Heart right ventricle (tissue), 16 donors: Measurements from ENCODE around the gene PRKCSH. TPM values are rescaled to one million over a fixed set of nuclear protein-coding genes. Genes with fewer than 3 reads are reported as not detected.

Source experiments
- ATAC-seq, 8 donors: fragments of 200-7000 bp; cut with Tn5 transposase; one replicate each; pipeline ENCODE4 v1.9.1; 2020; ENCODE audit warnings: mild to moderate bottlenecking in 8 of 8, moderate library complexity in 8 of 8, moderate number of reproducible peaks in 1 of 8
- DNase-seq, 2 donors: peaks; one replicate each; pipeline ENCODE4 v3.0.0-alpha.2; 2020
- H3K27ac ChIP-seq, 10 donors: fragments of 200-600 bp; sonication (generic) in 2 of 10; one replicate each; pipeline versions ENCODE4 v1.5.0 to v1.8.0; 2020 to 2022; ENCODE audit warnings: mild to moderate bottlenecking in 3 of 10
- H3K27me3 ChIP-seq, 7 donors: fragments of 200-600 bp; one replicate each; pipeline ENCODE4 v1.8.0; 2021 to 2022; ENCODE audit warnings: mild to moderate bottlenecking in 2 of 7
- H3K36me3 ChIP-seq, 9 donors: fragments of 200-600 bp; sonication (generic) in 1 of 9; one replicate each; pipeline versions ENCODE4 v1.5.0 to v1.8.0; 2020 to 2022; ENCODE audit warnings: mild to moderate bottlenecking in 2 of 9
- H3K4me1 ChIP-seq, 9 donors: fragments of 200-600 bp; sonication (generic) in 1 of 9; one replicate each; pipeline versions ENCODE4 v1.5.0 to v1.8.0; 2020 to 2022; ENCODE audit warnings: mild to moderate bottlenecking in 4 of 9
- H3K4me3 ChIP-seq, 10 donors: fragments of 200-600 bp; sonication (generic) in 2 of 10; one replicate each; pipeline versions ENCODE4 v1.5.0 to v1.8.0; 2020 to 2022; ENCODE audit warnings: mild to moderate bottlenecking in 7 of 10, moderate library complexity in 2 of 10
- H3K9me3 ChIP-seq, 11 donors: fragments of 200-600 bp in 10 of 11; sonication (generic) in 2 of 11; one replicate each; pipeline versions ENCODE4 v1.5.0 to v1.8.0; 2013 to 2022; ENCODE audit warnings: mild to moderate bottlenecking in 2 of 11, control low read depth in 1 of 11, moderate library complexity in 1 of 11
- WGBS, 2 donors: extraction: QIAGEN DNeasy Blood & Tissue Kit; methylation state at CpG; one replicate each; pipeline ENCODE4 v1.1.7; 2013; ENCODE audit warnings: inconsistent platforms in 1 of 2; 5-methylcytosine and 5-hydroxymethylcytosine counted together
- intact Hi-C, 10 donors: fragments of 100-400 bp; cut with DNase I; formaldehyde crosslinking; loops; one replicate each; pipeline versions ENCODE4 v1.11.1 to v1.14.2; 2022
- polyA plus RNA-seq, 2 donors: library from polyadenylated mRNA; stranded (reverse); fragments of 200-250 nt; gene quantifications; one replicate each; pipeline ENCODE4 v1.2.3, GENCODE V29; 2013
- total RNA-seq, 10 donors: library from RNA; stranded (reverse); fragmentation: NEBNext Ultra II Directional in 3 of 10; extraction: Animal tissue kit (Norgen Biotek cat#: 25700) in 3 of 10; gene quantifications; one replicate each; pipeline versions ENCODE4 v1.2.1 to v1.2.4, GENCODE V29; 2021 to 2023
- TF ChIP-seq, protein P1 (sequence below), 9 donors: fragments of 200-600 bp; sonication (generic) in 2 of 9; IDR thresholded peaks; one replicate each; pipeline versions ENCODE4 v1.5.0 to v1.8.0; 2021 to 2022; ENCODE audit warnings: antibody characterized with exemption in 9 of 9, mild to moderate bottlenecking in 5 of 9, moderate library complexity in 1 of 9
- donor health status: Arrhythmogenic right ventricular cardiomyopathy.
- donor health status: ischemic (EF 13 %, LVEDD 7.1; RV severe dilation, severe dysfunction).
- donor health status: healthy with polysubstance abuse.
- donor health status: DM: no; HTN: yes; CAD: no.
- donor health status: DM: no; HTN: no; CAD: no.
- donor health status: ischemic (EF 25% LVEDD 6.9; RV normal size, moderate dysfunction).
- donor health status: ischemic (EF 25% LVEDD 5.7; RV mildly dilated, moderate dysfunction).
- donor health status: healthy.
- donor health status: DM: yes; HTN: yes; CAD: no.
- donor health status: Ischemic cardiomyopathy.
- donor health status: ischemic (EF 35%, LVEDD 5.7; RV mildly dilated, moderate dysfunction).
- donor health status: nonischemic (EF 11% LVEDD 7.7; RV severe dilation, severe dysfunction).
- donor health status: DM: yes; HTN: yes; CAD: no.
- donor health status: PGD.
- donor health status: ischemic (EF 29% LVEDD 5.4; RV normal size, mild dysfunction).
- donor health status: nonischemic (EF 23%, LVEDD 6.1; RV moderate dilation, normal function).

The PRKCSH gene
- total and polyA plus RNA-seq, 12 donors = 84.3 to 177 (median 116) TPM

DNA sequence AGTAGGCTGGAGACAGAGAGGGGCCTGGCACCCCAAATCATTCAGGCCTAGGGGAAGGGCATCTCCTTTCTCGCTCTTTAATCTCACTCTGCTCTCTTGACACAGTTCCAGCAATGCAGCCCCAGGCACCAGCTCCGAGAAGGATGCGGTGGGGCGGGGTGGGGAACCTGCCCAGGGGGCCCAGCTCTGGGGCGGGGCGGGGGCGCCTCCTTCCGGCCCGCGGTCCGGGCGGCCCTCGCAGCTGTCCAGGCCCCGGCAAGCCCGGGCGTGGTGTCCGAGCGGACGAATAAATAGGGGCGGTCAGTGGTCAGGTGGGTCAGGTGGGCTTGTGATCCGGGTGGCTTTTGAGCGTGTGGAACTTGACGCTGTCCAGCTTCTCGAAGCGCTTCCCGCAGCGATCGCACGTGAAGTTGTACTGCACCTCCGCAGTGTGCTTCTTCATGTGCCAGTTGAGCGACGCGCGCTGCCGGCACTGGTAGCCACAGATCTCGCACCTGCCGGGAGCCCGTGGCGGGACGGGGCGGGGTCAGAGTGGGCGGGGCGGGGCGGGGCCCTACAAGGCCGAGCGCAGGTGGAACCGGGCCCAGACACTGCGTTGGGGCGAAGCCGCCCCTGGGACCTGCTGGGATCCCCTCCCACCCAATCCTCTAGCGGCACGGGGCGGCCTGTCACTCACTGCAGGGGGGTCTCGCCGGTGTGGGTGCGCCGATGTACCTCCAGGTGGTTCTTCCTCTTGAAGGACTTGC is 48.1 kb downstream of the PRKCSH start:
- TF ChIP-seq, protein P1, sequence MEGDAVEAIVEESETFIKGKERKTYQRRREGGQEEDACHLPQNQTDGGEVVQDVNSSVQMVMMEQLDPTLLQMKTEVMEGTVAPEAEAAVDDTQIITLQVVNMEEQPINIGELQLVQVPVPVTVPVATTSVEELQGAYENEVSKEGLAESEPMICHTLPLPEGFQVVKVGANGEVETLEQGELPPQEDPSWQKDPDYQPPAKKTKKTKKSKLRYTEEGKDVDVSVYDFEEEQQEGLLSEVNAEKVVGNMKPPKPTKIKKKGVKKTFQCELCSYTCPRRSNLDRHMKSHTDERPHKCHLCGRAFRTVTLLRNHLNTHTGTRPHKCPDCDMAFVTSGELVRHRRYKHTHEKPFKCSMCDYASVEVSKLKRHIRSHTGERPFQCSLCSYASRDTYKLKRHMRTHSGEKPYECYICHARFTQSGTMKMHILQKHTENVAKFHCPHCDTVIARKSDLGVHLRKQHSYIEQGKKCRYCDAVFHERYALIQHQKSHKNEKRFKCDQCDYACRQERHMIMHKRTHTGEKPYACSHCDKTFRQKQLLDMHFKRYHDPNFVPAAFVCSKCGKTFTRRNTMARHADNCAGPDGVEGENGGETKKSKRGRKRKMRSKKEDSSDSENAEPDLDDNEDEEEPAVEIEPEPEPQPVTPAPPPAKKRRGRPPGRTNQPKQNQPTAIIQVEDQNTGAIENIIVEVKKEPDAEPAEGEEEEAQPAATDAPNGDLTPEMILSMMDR (IDR thresholded peaks at IDR 0.05) = no peak
- DNase-seq (no peak), ATAC-seq (no peak)
- intact Hi-C loops = loop anchor here in 7 of 10 donors (5.0 to 10.0 kb wide), 4 partner anchors 101 to 196 kb away; partner anchors contain the start of genes TSPAN16 (in 3 of the 7) and EPOR (in 1 of the 7)
- WGBS, 2 donors = 69 to 72% methylated on average over 55 to 57 of the region's 57 CpGs
- H3K9me3 ChIP-seq = no peaks in the 10 kb centered on the region
- H3K27ac ChIP-seq = no peak overlapping the region
- H3K4me3 ChIP-seq = no peak overlapping the region
- H3K4me1 ChIP-seq = peaks cover 10 to 46% (median 35%) of the 10 kb centered on the region in 9 donors
- H3K36me3 ChIP-seq = peaks cover 0 to 29% (median 4%) of the 10 kb centered on the region in 9 donors
- peaks cover 5 to 58% (median 52%) of the 10 kb centered on the region in 7 donors for H3K27me3 ChIP-seq

DNA sequence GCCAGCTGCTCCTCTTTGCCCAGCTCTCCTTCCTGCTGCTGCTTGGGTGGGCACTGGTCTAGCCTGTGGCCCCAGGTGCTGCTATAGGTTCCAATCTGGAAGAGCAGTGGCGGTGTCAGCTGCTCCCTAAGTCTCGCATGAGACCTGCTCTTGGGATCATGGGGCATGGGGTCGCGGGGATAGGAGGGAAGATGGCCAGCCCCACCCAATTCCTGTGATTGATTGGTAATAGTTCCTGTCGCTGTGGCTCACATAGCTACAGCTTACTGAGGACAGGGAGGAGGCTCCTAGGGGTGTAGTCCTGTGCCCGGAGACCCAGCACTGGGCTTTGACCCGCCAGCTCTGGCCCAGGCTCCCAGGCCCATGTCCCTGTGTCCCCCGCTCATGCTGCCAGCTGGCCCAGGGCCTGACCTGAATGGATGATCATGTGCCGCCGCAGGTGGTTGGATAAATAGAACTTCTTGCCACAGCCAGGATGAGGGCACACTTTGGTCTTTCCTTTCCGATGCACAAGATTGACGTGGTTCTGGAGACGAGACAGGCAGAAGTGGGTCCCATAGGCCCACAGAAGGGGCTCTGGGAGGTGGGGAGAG is 49.9 kb downstream of the PRKCSH start:
- WGBS, 2 donors = 92 to 95% methylated on average over 13 of the region's 13 CpGs
- DNase-seq = no peak
- no peak overlapping the region for H3K4me3 ChIP-seq
- H3K9me3 ChIP-seq = no peaks in the 10 kb centered on the region
- TF ChIP-seq, protein P1 (IDR thresholded peaks at IDR 0.05) = no peak
- H3K27ac ChIP-seq = no peak overlapping the region
- H3K4me1 ChIP-seq = peaks cover 7 to 30% (median 23%) of the 10 kb centered on the region in 9 donors
- ATAC-seq = no peak
- H3K36me3 ChIP-seq = peaks cover 0 to 37% (median 4%) of the 10 kb centered on the region in 9 donors
- intact Hi-C loops = loop anchor here in 3 of 10 donors (10.0 kb wide), 1 partner anchor 191 kb away; the partner anchor contains the start of gene TSPAN16 (in 3 of the 3)
- H3K27me3 ChIP-seq = peaks cover 5 to 47% (median 35%) of the 10 kb centered on the region in 7 donors

DNA sequence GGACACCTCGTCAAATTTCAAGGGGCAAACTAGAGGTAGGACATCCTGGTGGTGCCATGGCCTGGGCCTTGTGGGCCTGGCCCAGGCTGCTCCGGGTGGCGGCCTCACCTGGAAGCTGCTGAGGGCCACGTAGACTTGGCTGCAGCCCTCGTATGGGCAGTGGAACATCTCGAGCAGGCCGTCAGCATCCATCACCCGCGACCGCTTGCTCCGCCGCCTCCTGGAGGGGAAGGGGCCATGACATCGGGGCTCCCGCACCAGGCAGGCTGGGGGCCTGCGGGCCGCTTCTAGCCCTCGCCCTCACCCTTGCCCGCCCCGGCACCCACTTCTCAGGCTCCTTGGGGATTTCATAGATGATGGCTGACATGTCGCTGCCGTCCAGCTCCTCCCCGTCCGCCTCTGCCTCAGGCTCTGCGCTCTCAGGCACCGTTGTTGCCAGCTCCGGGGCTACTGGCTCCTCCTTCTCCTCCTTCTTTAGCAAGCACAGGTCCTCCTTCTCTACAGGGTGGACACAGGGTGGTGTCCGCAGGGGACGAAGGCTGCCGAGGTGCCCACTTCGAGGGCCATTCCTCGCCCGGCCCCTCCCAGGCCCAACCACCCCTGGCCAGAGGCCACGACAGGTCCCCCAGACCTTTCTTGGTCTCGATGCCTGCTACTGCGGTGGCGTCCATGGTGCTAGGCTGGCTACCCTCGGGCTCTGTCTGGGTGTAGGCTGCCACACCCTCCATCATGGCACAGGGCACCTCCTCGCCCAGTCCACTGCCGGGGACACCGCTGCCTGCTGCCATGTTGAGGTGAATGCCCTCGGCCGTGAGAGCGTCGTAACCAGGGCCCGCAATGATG is 51.4 kb downstream of the PRKCSH start:
- 92% methylated on average over 44 to 45 of the region's 45 CpGs for WGBS, 2 donors
- DNase-seq = no peak
- peaks cover 0 to 51% (median 4%) of the 10 kb centered on the region in 9 donors for H3K36me3 ChIP-seq
- intact Hi-C loops = loop anchor here in 3 of 10 donors (10.0 kb wide), 1 partner anchor 192 kb away; the partner anchor contains the start of gene TSPAN16 (in 3 of the 3)
- H3K4me1 ChIP-seq = peaks cover 7 to 17% (median 15%) of the 10 kb centered on the region in 9 donors
- H3K9me3 ChIP-seq = no peaks in the 10 kb centered on the region
- TF ChIP-seq, protein P1 (IDR thresholded peaks at IDR 0.05) = no peak
- no peak overlapping the region for H3K27ac ChIP-seq
- no peak for ATAC-seq
- peaks cover 5 to 31% (median 20%) of the 10 kb centered on the region in 7 donors for H3K27me3 ChIP-seq
- H3K4me3 ChIP-seq = no peak overlapping the region

DNA sequence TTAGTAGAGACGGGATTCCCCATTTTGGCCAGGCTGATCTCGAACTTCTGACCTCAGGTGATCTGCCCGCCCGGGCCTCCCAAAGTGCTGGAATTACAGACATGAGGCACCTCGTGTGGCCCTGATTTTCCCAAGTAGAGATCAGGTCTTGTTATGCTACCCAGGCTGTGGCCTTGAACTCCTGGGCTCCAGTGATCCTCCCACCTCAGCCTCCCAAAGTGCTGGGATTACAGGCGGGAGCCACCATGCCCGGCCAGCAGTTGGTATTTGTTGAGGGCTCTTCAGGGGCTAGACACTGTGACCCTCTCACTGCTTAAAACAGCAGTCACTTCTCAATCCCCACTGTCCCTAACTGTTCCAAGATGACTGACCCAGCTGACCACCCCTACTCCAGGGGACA is 53.9 kb downstream of the PRKCSH start:
- Histone ChIP-seq H3K4me1 (no peaks in the 10 kb centered on the region), H3K9me3 (no peaks in the 10 kb centered on the region), H3K36me3 (peaks cover 0 to 56% (median 4%) of the 10 kb centered on the region in 9 donors), H3K27me3 (peaks cover 0 to 7% (median 0%) of the 10 kb centered on the region in 7 donors), H3K4me3 (no peak overlapping the region), H3K27ac (no peak overlapping the region)
- 94 to 96% methylated on average over 7 of the region's 7 CpGs for WGBS, 2 donors
- TF ChIP-seq, protein P1 (IDR thresholded peaks at IDR 0.05) = no peak
- DNase-seq (no peak), ATAC-seq (no peak)
- intact Hi-C loops = loop anchor here in 3 of 10 donors (10.0 kb wide), 1 partner anchor 195 kb away; the partner anchor contains the start of gene TSPAN16 (in 3 of the 3)
